ENCODE data around the gene HNRNPH3.

Gene HNRNPH3

DNA sequence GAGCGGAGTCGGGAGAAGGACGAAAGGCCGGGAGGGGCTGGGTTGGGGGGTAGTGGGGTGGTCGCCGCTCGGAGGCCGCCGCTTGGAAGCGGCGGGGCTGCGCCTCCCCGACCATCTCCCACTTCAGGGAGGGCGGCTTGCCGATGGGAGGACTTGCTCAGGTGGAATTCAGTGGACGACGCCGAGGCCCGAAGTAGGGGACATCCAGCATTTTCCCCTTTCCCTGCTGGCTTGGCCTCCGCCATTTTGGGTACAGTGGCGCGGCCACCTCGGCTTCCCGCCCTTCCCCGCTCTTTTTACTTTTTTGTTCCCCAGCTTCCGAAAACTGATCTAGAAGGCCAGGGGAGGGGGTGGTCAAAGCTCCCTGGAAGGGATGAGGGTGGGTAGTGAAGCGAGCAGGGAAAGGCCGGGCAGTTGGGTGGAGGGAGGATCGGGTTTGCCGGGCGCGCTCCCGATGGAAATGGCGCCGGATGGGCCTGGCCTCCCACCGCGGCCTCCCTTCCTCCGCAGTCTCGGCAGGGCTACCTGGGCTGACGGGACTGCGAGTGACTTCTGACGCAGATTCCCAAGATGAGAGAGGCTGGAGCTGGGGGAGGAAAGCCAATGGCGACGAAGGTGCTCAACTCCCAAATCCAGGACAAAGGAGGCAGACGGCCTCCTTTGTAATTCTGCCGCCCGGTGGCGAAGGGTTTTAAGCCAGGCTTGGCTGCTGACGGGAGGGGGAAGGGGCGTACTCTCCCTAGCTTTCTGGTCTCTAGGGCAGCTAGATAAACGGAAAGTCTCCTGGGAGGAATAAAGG, 594 bp downstream of the HNRNPH3 start, which contains the start of gene PBLD:
Gene PBLD, minus strand, starts transcription at position 670 of the 799 bp plus-strand sequence. CDS start 26,084 bp downstream, outside the sequence.
- DNase-seq = peak; percentile 45 to 76

DNA sequence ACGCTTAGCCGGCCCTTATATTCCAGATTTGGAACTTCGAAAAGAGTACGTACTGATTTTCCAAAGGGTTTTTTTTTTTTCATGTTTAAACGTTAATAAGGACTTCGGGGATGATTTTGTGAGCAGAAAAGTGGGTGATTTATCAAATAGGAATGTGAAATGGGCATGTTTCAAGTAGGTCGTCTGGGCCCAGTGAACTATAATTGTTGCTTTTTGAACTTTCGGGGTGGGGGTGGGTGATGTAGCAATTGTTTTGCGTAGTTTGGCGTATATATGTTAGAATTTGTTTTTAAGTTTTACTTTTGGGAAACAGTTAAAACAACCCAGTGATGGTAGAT, 1.2 kb downstream of the HNRNPH3 start:
- DNase-seq = no peak

DNA sequence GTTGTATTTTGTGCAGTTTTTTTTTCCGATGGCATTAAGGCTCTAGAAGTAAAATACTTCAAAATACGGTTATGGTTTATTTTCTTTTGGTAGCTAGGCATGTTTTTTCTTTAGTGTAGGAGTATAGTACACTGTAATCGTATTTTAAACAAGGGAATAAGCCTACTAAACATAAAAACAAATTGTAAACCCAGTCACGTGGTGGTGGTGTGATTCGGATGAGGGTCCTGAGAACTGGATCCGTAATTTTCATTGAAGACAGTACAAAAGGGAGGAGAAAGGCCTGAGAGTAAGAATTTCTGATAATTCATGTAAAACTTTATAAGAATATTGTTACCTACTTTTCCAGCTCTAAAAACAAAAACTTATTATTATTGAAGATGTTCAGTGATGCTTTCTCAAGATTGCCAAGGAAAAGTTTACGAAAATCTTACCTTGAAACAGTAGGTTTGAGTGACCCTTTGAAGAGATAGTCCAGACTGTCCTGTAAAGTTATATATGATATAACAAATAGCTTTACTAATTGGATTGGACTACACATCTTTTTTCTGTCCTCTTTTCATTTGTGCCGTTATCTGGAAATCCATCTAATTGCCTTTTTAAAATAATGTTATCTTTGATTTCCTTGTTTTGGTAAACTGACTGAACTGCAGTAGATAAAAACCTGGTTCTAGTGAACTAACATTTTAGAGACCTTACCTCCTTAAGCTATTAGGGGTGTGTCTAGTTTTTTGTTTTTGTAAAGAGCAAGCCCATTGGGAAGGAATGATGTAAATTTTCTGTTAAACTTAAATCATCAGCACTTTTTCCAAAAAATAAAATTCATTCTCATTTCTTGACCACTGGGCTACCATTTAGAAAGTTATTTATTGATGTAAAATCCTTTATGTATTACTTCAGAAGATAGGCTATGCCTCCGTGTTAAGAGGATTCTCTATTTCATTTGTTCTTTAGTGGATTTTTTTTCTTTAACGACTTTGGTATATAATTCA, 1.9 kb downstream of the HNRNPH3 start:
- DNase-seq = no peak

DNA sequence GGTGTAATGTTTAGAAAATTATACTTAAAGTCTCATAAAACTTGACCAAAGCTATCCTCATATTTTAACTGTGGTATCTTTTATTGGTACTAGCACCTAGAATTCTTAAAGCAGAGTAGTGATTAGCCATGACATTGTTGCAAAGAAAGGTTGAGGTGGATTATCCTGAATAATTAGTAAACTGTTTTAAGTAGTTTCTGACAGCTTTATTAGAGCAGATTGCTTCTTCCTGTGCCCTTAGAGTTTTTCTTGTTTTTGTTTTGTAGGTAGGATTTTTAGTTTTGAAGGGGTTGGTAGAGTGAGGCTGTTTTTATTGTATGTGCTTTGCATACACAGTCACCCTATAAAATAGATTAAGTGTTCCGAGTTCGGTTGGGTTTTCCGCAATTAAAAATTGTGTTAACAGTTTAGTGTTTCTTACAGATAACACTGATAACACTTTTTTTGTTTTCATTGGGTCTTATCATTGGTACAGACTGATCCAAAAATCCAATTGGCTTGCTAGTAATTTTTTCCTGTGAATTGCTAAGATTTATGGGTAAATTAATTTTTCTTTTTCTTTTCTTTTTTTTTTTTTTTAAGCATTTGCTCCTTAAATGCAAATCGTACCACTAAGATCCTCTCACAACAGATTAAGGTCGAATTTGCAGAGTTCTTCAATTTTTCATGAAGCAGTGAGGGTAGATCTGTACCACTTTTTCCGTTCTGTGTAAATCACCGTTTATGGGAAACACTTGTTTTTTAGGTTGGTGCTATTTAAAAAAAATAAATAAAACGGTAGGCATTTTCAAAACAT, 3.0 kb downstream of the HNRNPH3 start:
- no peak for DNase-seq

DNA sequence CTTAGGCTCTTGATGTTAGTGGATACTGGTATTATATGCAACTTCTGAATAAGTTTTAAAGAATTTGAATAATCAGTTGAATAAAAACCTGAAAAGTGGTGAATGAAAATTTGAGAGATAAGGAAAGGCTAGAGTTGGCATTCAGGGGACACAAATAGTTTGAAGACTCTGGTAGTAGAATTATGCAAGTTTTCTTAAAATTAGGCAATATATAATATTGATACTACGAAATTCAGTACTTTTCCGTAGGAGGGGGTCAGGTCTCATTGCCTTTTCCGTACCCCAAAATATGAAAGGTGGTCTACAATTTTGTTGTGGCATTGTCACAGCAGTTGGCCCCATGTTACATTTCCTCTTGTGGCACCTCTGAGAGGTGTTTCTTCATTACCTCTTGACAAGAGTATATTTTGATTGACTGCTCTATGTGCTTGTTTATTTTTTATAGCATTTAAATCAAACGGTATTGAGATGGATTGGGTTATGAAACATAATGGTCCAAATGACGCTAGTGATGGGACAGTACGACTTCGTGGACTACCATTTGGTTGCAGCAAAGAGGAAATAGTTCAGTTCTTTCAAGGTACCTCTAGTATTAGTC, 5.0 kb downstream of the HNRNPH3 start:
- no peak for DNase-seq

GRCh38 chr10:68340358-68341080, 8.7 kb downstream of the HNRNPH3 start:
- no peak for DNase-seq

- no peak for DNase-seq
Observed at GRCh38 chr10:68342909-68343516, 11.1 kb downstream of the HNRNPH3 start.

GRCh38 chr10:68345621-68346020, 13.8 kb downstream of the HNRNPH3 start:
- DNase-seq = no peak

GRCh38 chr10:68346774-68347173, 14.9 kb downstream of the HNRNPH3 start:
- DNase-seq = no peak

GRCh38 chr10:68348265-68348741, 16.4 kb downstream of the HNRNPH3 start:
- DNase-seq = peak; percentile 12 to 40

DNA sequence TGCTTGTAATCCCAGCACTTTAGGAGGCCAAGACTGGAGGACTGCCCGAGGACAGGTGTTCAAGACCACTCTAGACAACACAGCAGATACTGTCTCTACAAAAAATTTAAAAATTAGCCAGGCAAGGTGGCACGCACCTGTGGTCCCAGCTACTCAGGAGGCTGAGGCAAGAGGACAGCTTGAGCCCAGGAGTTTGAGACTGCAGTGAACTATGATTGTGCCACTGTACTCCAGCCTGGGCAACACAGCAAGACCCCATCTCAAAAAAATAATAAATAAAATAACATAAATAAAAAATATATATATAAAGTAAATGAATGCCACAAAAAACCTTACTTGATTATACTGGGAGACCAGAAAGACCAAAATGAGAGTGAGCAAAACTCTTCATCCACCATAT, 21.7 kb downstream of the HNRNPH3 start:
- no peak for DNase-seq

DNA sequence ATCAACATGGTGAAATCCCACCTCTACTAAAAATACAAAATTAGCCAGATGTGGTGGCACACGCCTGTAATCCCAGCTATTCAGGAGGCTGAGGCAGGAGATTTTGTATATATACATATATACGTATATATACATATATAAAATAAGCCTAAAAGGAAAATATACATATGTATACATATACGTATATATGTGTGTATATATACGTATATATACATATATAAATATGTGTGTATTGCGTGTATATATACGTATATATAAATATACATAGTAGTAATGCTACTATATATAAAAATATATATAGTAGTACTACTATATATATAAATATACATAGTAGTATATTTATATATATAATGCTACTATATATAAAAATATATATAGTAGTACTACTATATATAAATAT, 27.3 kb downstream of the HNRNPH3 start:
- DNase-seq = no peak

DNA sequence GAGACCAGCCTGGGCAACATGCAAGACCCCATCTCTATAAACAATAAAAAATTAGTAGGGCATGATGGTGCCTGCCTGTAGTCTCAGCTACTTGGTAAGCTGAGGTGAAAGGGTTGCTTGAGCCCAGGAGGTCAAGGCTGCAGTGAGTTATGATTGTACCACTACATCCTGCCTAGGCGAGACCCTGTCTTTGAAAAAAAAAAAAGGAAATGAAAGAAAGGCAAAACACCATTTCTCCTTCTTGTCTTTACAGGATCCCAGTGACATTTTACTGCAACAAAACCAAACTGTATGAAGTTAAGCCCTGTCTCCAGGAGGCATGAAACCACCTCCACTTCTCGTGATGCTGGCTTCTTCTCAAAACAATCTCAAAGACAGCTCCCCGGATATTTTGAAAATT, 30.7 kb downstream of the HNRNPH3 start:
- no peak for DNase-seq

- no peak for DNase-seq
Observed at GRCh38 chr10:68364101-68364886, 32.4 kb downstream of the HNRNPH3 start.

GRCh38 chr10:68365611-68366010, 33.7 kb downstream of the HNRNPH3 start:
- DNase-seq = no peak

DNA sequence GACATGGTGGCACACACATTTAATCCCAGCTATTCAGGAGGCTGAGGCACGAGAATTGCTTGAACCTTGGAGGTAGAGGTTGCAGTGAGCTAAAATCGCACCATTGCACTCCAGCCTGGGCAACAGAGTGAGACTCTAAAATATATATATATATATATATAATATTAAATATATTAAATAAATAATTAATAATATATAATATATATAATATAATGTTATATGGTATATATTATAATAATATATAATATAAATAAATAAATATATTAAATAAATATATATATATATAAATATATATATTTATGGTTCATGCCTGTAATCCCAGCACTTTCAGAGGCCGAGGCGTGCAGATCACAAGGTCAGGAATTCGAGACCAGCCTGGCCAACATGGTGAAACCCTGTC, 34.7 kb downstream of the HNRNPH3 start:
- DNase-seq = no peak

GRCh38 chr10:68367121-68367520, 35.3 kb downstream of the HNRNPH3 start:
- no peak for DNase-seq

DNA sequence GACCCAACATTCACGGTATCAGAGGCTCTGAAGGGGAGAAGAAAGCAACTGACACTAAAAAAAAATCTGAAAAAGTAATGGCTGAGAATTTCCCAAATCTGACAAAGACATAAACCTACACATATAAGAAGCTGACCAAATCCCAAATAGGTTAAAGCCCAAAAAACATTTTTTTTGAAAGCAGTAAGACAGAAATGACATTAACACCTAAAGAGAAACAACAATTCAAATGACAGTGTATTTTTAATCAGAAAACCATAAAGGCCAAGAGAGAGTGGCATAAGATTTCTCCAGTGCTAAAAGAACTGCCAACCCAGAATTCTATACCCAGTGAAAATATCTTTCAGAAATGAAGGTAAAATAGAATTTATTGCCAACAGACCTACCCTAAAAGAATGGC, 39.7 kb downstream of the HNRNPH3 start:
- DNase-seq = no peak

- DNase-seq = no peak
Observed at GRCh38 chr10:68385740-68386139, 53.9 kb downstream of the HNRNPH3 start.

Measured in NCI-H526 (cell line).